Measurements from ENCODE around the gene IMPA2. TPM values are rescaled to one million over a fixed set of nuclear protein-coding genes. Genes with fewer than 3 reads are reported as not detected.

The IMPA2 gene
- total and polyA plus RNA-seq, 2 of the 4 experiments (the other 2 are of a cell fraction): 5.4 to 5.5 TPM

DNA sequence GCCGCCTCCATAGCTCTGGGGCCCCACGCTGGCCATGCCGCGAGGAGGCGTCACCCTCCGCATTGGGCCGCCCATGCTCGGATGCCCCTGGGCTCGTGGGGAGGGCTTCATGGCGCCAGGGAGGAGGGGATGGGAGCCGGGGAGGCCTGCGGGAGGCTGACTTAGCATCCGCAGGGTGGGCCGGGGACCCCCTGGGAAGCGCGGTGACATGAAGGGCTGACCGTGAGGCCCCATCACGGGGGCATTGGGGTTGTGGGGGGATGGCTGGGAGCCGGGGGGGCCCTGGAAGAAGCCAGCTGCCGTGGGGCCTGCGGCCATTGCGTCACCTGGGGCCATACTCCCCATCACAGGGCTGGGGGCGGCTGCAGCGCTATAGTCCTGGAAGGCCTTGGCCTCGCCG is 86.4 kb downstream of the IMPA2 start:
- H2BK5ac ChIP-seq (ENCODE audit: low read depth, low read length, poor library complexity, severe bottlenecking): no peak overlapping the region
- H4K5ac ChIP-seq (ENCODE audit: low read depth, low read length): no peak overlapping the region
- H4K8ac ChIP-seq (ENCODE audit: low read depth in 2 of 2, low read length in 2 of 2): no peak overlapping the region
- no peaks in the 10 kb centered on the region for H4K20me1 ChIP-seq (ENCODE audit: insufficient read depth, low read length)
- peaks cover 3% of the 10 kb centered on the region; the same call in 1 of the 2 replicates for H3K9me1 ChIP-seq (ENCODE audit: insufficient read depth, low read length)
- ChIA-PET POLR2A (ENCODE audit: unreplicated experiment) (no interaction called here), CTCF (no interaction called here)
- no peak overlapping the region for H3K4ac ChIP-seq (ENCODE audit: low read depth, low read length)
- intact Hi-C loops (cut with micrococcal nuclease): no loop called here
- no peak overlapping the region for H2AK9ac ChIP-seq (replicated peaks; ENCODE audit: low read depth, low read length, poor library complexity)
- no peaks in the 10 kb centered on the region for H3K4me1 ChIP-seq (ENCODE audit: control insufficient read depth, insufficient read depth, low read length)
- DNase-seq (no peak), ATAC-seq (ENCODE audit: low read depth) (no peak)
- in situ Hi-C loops (cut with MboI; ENCODE audit: low sequenced_read_pairs): no loop called here
- no peak overlapping the region for H3K27ac ChIP-seq (ENCODE audit: insufficient read depth, low read length)
- no peak overlapping the region for H3K14ac ChIP-seq (replicated peaks; ENCODE audit: low read depth, low read length)
- no peak overlapping the region for H3K56ac ChIP-seq (ENCODE audit: extremely low read depth, insufficient read depth, low read length)
- 86% methylated on average over 7 of the region's 26 CpGs; no CpG with 5 or more reads in 1 of the 2 experiments for WGBS, 2 experiments (ENCODE audit: extremely low coverage in 2 of 2, insufficient read length in 1 of 2)
- H2BK15ac ChIP-seq (ENCODE audit: low read depth, low read length): no peak overlapping the region
- dilution Hi-C loops (cut with HindIII; ENCODE audit: low sequenced_read_pairs, unreplicated experiment): no loop called here
- H3K9ac ChIP-seq (ENCODE audit: low read depth, low read length): no peak overlapping the region
- no peak overlapping the region for H3K18ac ChIP-seq (ENCODE audit: low read depth, low read length)
- H2BK120ac ChIP-seq (ENCODE audit: low read depth, low read length): no peak overlapping the region
- BruUV-seq (replicated peaks): no TSS peak
- H3K27me3 ChIP-seq (ENCODE audit: control insufficient read depth, insufficient read depth, low read length): peaks cover 7% of the 10 kb centered on the region
- no peak overlapping the region for H3K4me3 ChIP-seq (ENCODE audit: insufficient read depth, low read depth, low read length)
- TF ChIP-seq BHLHE40 (IDR thresholded peaks at IDR 0.05; ENCODE audit: low read depth, low read length) (no peak), MAZ (IDR thresholded peaks at IDR 0.05; ENCODE audit: borderline replicate concordance, low read depth, low read length) (no peak), POLR2A (IDR thresholded peaks at IDR 0.05; ENCODE audit: low read depth, low read length) (no peak), CEBPB (IDR thresholded peaks at IDR 0.05; ENCODE audit: low read depth, low read length) (no peak), SMC3 (IDR thresholded peaks at IDR 0.05; ENCODE audit: low read depth, low read length) (no peak)
- TF ChIP-seq, protein P1, sequence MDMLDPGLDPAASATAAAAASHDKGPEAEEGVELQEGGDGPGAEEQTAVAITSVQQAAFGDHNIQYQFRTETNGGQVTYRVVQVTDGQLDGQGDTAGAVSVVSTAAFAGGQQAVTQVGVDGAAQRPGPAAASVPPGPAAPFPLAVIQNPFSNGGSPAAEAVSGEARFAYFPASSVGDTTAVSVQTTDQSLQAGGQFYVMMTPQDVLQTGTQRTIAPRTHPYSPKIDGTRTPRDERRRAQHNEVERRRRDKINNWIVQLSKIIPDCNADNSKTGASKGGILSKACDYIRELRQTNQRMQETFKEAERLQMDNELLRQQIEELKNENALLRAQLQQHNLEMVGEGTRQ (IDR thresholded peaks at IDR 0.05; ENCODE audit: low read depth, low read length): no peak
- TF ChIP-seq, protein P2, sequence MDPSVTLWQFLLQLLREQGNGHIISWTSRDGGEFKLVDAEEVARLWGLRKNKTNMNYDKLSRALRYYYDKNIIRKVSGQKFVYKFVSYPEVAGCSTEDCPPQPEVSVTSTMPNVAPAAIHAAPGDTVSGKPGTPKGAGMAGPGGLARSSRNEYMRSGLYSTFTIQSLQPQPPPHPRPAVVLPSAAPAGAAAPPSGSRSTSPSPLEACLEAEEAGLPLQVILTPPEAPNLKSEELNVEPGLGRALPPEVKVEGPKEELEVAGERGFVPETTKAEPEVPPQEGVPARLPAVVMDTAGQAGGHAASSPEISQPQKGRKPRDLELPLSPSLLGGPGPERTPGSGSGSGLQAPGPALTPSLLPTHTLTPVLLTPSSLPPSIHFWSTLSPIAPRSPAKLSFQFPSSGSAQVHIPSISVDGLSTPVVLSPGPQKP (IDR thresholded peaks at IDR 0.05; ENCODE audit: borderline replicate concordance, low read depth, low read length): no peak
- H3K9me3 ChIP-seq (ENCODE audit: control insufficient read depth, insufficient read depth, low read length): no peaks in the 10 kb centered on the region
- H3K36me3 ChIP-seq (ENCODE audit: control insufficient read depth, insufficient read depth, low read length): no peaks in the 10 kb centered on the region
- no peak overlapping the region for H3K23ac ChIP-seq (ENCODE audit: low read depth, low read length)
- no peak overlapping the region for H4K91ac ChIP-seq (ENCODE audit: insufficient read depth, low read depth, low read length)
- no peak overlapping the region for H2AFZ ChIP-seq (replicated peaks; ENCODE audit: low read length, poor library complexity)
- H3K79me1 ChIP-seq (ENCODE audit: low read depth in 1 of 2, low read length in 2 of 2): no peaks in the 10 kb centered on the region
- H2AK5ac ChIP-seq (ENCODE audit: low read depth, low read length): no peak overlapping the region
- no peak overlapping the region for H3K4me2 ChIP-seq (ENCODE audit: low read depth, low read length)
- no peak overlapping the region for H2BK20ac ChIP-seq (ENCODE audit: low read depth, low read length)
